AG09319 (cell line): ENCODE data around the gene SIPA1L3.

ENCODE experiments used
- DNase-seq: peaks from one replicate; pipeline ENCODE4 v3.0.0-alpha.2; 2010; ENCODE audit warnings: low read depth; ENCODE audit errors: extremely low read depth
- CTCF ChIP-seq: IDR thresholded peaks from 2 replicates; pipeline ENCODE4 v1.5.1; 2011; ENCODE audit warnings: low read depth, mild to moderate bottlenecking, inconsistent platforms, low read length, moderate library complexity

Gene SIPA1L3

GRCh38 chr19:38239816-38240215 is 332.8 kb downstream of the SIPA1L3 start:
- TF ChIP-seq CTCF: no peak
- no peak for DNase-seq

GRCh38 chr19:38243279-38243673 is 336.3 kb downstream of the SIPA1L3 start:
- TF ChIP-seq CTCF: no peak
- DNase-seq: no peak

GRCh38 chr19:38245826-38246498 is 339.0 kb downstream of the SIPA1L3 start:
- no peak for DNase-seq
- no peak for TF ChIP-seq CTCF

GRCh38 chr19:38247126-38247525 is 340.1 kb downstream of the SIPA1L3 start:
- no peak for TF ChIP-seq CTCF
- DNase-seq: no peak

- DNase-seq: no peak
- no peak for TF ChIP-seq CTCF
These were observed 340.8 kb downstream of the SIPA1L3 start for GRCh38 chr19:38247734-38248268.

- no peak for DNase-seq
- TF ChIP-seq CTCF: no peak
These were observed 341.4 kb downstream of the SIPA1L3 start for GRCh38 chr19:38248421-38248820.

- no peak for DNase-seq
- TF ChIP-seq CTCF: no peak
These were observed 343.4 kb downstream of the SIPA1L3 start for GRCh38 chr19:38250428-38250820.
